Astrocyte of the cerebellum (primary cell): ENCODE data around the gene CLMP.
"Not testable (repeated sequence)": the region's sequence is repeated elsewhere in the genome, so short reads cannot be mapped to it uniquely, and the experiment has no call there.

Experiments
- DNase-seq: peaks from one replicate; pipeline ENCODE4 v3.0.0-alpha.2; 2011; ENCODE audit warnings: low read depth
- H3K4me3 ChIP-seq: 2 replicates; pipeline ENCODE4 v1.5.1; 2011; ENCODE audit warnings: mild to moderate bottlenecking, low read depth, low read length, moderate library complexity
- CTCF ChIP-seq: IDR thresholded peaks from 2 replicates; pipeline ENCODE4 v1.5.1; 2012; ENCODE audit warnings: low read length, low read depth, moderate library complexity, mild to moderate bottlenecking; ENCODE audit errors: missing control alignments
- in situ Hi-C: cut with HindIII; loops from 2 replicates; pipeline ENCODE4 v1.10.0; 2017; ENCODE audit warnings: low sequenced_read_pairs

The CLMP gene

DNA sequence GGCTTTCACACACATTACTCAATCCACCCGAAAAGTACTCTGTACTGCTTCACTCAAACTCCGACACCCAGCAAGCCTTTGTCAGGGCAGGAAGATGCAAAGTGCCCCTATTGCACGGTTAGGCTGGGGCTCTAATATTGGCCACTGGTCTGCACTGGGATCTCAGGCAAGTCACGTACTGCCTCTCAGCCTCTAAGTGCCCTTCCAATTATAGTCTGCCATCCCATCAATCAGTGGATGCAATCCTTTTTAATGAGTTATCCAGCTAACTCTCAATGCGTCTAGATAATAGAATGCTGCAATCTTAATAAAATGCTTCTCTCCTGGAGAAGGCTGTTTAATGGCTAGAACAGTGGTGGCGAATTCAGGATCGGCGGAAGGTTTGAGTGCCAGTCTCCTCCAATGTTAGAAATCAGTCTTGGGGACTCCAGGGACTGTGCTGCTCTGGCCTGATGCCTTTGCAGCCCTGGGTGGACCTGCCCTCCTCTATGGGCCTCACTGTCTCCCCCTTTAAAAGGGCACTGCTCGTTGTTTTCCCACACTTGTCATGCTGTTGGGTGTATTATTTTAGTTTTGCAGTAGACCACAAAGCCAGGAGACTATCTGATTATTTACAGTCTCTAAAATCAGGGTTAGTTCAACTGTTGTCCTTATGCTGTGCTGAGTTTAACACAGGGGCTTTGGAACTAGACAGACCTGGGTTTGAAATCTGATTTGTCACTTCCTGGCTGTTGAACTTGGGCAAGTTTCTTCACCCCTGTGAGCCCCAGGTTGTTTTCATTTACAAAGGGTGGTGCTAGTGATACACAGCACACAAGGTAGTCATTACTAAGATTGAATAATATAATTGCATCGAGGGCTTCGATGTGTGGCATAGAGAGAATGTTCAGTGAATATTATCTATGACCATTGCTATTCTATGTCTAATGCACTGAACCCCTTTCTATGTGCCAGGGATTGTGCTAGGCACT lies 36.7 kb downstream of the CLMP start:
- no peak for DNase-seq
- TF ChIP-seq CTCF = no peak
- no peak overlapping the region for H3K4me3 ChIP-seq
- in situ Hi-C loops = no loop called here

- in situ Hi-C loops = no loop called here
- no peak for DNase-seq
- TF ChIP-seq CTCF = no peak
- no peak overlapping the region for H3K4me3 ChIP-seq
Observed at GRCh38 chr11:123152951-123153350, 42.1 kb downstream of the CLMP start.

GRCh38 chr11:123152346-123152745 lies 42.7 kb downstream of the CLMP start:
- H3K4me3 ChIP-seq, DNase-seq, in situ Hi-C loops: not testable (repeated sequence)

- in situ Hi-C loops = no loop called here
- TF ChIP-seq CTCF = no peak
- no peak overlapping the region for H3K4me3 ChIP-seq
- no peak for DNase-seq
Observed at GRCh38 chr11:123151796-123152195, 43.3 kb downstream of the CLMP start.

- DNase-seq = no peak
- in situ Hi-C loops = no loop called here
- TF ChIP-seq CTCF = no peak
- H3K4me3 ChIP-seq = no peak overlapping the region
Observed at GRCh38 chr11:123151366-123151765, 43.7 kb downstream of the CLMP start.

GRCh38 chr11:123150882-123151281 lies 44.2 kb downstream of the CLMP start:
- TF ChIP-seq CTCF = no peak
- no peak for DNase-seq
- no peak overlapping the region for H3K4me3 ChIP-seq
- in situ Hi-C loops = no loop called here

DNA sequence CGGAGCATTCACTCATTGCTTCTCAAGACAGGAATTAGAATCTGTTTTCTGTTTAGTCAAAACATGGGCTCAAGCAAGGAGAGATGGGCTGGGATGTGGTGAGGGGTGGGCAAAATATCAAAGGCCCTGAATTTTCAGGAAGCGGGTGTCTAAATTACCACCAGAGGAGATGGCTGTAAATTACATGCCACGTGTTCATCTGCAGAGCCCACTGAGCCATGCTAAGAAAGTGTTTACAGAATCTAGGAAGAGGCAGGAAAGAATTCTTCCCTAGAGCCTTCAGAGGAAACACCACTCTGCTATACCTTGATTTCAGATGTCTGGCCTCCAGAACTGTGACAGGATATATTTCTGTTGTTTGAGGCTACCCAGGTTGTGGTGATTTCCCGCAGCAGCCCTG lies 46.1 kb downstream of the CLMP start:
- DNase-seq = no peak
- in situ Hi-C loops = no loop called here
- no peak for TF ChIP-seq CTCF
- no peak overlapping the region for H3K4me3 ChIP-seq
